HG03097 (cell line): Measurements from ENCODE around the gene BBLN.
"Not testable (repeated sequence)": the region's sequence is repeated elsewhere in the genome, so short reads cannot be mapped to it uniquely, and the experiment has no call there.

Experiments used
- ATAC-seq: cut with Tn5 transposase; IDR thresholded peaks from one replicate; pipeline ENCODE4 v1.9.1; 2021; ENCODE audit not compliant: unreplicated experiment, low FRiP score

The BBLN gene

DNA sequence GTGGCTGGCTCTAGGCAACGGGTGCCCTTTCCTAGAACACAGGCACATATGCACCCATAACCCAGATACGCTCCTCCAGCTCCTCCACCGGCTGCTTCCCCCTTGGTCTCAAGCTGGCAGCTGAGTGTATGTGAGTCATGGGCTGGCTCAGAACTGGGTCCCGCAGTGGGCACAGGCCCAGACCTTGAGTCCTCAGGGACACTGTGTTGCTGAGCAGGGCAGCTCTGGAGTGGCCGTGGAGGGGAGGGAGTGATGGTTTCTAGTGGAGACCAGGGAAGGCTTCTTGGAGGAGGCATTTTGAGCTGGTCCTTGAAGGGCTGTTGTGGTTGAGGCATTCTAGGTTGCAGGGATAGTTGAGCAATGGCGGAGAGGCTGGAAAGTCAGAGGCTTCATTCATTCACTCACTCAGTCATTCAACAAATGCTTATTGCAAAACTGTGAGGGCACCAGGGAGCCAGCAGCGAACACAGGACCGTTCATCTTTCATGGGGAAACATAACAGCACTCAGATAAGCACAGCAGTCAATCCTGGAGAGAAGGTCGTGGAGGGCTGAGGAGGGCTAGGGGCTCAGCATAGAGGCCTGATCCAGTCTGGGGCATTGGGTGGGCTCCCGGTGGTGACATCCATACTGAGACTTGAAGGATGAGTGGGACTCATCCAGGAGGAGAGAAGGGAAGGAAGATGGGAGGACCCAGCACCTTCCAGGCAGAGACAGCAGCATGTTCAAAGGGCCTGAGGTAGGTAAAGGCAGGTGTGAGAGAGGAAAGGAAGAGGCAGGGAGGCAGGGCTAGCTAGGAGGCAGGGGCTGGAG lies 2.4 kb downstream of the BBLN start:
- no peak for ATAC-seq

DNA sequence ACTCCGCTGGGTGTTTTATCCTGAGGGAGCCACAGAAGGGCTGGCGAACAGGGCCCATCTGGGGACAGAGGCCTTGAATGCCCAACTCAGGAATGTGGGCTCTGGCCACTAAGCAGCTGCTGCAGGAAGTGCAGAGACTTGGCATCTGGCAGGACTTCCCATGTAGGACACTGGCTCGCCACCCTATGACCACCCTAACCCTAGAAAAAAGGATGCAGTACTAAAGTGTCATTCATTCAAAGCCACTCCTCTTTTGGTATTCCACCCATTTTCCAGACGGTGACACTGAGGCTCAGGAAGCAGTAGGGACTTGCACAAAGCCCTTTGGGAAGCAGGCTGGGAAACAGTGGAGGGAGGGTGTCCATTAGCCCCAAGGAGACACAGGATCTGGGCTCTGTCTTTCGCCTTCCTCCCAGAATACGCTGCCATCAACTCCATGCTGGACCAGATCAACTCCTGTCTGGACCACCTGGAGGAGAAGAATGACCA lies 3.0 kb downstream of the BBLN start:
- no peak for ATAC-seq

DNA sequence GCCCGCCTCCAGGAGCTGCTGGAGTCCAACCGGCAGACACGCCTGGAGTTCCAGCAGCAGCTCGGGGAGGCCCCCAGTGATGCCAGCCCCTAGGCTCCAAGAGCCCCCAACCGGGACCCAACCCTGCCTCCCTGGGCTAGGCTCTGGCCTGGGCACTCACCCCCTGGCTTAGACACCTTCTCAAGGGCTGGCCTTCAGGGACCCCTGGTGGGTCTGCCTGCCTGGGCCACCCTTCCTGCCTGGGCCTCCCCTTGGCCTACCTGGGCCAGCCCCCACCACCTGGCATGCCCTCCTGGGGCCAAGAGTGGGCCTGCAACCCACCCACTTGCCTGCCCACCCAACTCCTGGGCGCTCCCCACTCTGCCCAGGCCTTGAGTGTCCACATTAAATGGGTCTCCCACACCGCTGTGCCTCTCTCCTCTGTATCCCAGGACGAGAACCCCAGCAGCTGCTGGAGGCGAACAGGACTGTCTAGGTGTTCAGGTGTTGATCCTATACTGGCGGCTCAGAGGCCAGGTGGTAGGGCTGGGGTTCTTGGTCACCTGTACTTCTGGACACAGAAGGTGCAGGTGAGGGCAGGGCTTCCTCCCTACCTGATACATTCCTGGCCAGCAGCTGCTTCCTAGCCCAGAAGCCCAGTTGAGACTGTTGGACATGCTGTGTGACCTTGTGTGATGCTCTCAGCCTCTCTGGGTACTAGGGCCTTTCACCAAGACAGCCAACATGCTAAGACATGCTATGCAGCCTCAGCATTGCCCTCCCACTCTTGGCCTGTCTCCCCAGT lies 3.6 kb downstream of the BBLN start:
- ATAC-seq: no peak

DNA sequence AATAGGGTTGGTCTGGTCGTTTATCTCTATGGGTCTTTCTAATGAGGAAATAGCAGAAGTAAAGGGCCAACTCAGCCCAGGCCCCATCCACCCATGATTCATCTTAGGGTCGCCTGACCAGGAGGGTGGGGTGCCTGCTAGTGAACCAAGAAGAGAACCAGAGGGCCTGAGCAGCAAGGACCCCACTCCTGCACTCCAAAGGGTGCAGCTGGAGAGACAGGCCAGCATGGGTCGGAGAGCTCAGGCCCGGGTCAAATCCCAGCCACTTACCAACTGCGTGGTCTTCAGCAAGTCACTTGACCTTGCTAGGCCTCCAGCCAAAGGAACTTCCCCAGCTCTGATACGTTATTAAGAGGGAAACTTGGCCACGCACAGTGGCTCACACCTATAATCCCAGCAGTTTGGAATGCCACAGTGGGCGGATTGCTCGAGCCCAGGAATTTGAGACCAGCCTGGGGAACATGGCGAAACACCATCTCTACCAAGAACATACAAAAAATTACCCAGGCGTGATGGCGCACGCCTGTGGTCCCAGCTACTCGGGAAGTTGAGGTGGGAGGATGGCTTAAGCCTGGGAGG lies 4.3 kb downstream of the BBLN start:
- no peak for ATAC-seq

DNA sequence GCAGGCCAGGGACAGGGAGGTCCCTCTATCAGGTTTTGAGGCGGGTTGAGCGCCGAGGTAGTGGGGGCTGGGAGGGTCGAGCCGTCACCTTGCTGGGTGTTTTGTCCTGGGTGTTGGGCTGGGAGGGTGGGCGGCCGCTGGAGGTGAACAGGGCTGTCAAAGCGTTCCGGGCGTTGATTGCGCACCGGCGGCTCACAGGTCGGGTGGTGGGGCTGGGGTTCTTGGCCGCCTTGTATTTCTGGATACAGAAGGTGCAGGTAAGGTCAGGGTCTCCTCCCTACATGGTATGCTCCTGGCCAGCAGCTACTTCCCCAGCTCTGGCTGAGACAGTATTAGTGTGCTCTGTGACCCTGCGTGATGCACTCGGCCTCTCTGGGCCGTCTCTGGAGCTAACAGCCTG lies 6.1 kb downstream of the BBLN start:
- ATAC-seq: no peak

DNA sequence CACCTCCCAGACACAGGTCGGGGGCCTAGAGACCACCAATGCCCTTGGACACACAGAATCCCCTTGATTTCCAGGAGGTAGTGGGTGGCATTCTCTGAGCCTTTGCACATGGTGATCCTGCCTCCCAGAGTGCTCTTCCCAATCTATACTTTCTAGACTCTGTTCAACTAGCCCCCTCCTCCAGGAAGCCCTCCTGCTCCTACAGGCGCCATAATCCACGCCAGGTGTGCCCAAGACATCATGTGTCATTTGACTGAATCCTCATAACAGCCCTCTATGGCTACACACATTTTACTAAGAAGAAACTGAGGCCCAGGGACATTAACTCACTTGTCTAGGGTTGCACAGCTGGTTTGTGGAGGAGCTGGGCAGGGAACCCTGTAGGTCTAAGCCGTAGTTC lies 7.1 kb downstream of the BBLN start:
- ATAC-seq: no peak

DNA sequence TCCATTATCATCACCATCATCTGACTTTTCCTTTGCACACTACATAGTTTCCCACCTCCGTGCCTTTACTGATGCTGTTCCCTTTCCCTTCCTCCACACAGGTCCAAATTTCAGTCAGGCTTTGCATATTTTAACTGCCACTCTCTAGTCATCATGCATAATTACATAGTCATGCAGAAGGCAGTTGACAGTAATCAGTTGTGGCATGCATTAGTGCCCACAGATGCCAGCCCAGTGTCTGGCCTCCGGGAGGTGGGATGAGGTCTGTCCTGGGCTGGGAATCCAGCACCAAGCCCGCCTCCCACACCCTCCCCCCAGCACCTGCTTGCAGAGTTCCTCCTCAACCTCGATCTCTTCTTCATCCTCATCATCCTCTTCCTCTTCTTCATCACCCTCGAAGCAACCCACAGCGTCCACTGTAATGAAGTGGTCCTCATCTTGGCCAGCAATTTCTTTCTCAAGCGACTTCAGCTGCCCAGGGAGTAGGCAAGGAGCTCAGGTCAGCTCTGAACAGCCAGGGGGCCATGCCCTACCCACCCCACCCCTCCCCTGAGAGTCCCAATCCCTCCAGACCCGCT lies 8.8 kb downstream of the BBLN start:
- ATAC-seq: no peak

DNA sequence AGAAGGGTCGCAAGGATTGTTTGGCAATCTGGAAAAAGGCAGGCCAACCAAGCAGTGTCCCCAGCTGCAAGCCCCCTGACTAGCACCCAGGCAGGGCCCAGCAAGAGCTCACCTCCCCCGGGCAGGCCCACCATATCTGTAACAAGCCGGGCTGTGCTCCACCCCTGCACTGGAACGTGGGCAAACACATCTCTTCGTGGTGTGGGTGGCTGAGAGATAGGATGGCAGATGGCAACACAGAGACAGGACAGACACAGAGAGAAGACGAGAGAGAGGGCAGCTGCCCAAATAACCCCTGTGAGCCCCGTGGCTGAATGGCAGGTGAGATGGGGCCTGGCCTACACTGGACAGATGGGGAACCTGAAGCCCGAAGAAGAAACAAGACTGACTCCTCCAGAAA lies 9.4 kb downstream of the BBLN start:
- ATAC-seq: no peak

DNA sequence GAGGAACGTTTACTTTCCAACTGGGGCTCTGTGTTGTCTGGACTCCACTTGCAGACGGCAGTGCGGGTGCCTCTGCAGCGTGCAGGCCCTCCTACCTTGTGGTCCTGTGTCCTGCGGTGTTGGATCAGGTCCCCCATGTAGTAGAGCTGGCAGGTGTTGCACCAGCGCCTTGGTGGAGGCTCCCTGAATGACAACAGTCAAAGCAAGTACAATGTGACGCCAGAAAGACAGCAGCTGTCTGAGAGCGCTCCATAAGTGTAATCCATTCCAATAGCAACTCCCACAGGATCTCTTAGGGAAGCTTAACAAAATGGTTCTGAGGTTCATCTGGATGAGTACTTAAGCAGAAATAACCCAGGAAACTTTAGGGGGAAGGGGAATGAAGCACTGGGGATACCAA lies 9.9 kb downstream of the BBLN start:
- no peak for ATAC-seq

DNA sequence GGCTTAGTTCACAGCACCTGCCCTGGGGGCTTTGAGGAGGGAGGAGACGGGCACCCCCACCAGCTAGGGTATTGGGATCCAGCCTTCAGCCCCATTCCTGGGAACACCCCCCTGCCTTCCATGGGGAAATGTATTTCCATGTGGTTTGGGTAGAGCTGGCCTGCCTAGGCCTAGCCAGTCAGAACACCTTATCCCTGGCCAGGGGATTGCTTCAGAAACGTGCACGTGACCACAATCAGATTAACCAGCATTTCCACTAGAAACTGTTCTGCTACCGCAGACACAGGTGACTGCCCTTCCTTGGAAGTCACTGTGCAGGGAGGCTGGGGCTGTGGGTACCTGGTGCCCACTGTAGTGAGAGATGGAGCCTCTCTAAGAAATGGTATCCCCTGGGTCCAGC lies 14.0 kb downstream of the BBLN start:
- ATAC-seq: no peak

DNA sequence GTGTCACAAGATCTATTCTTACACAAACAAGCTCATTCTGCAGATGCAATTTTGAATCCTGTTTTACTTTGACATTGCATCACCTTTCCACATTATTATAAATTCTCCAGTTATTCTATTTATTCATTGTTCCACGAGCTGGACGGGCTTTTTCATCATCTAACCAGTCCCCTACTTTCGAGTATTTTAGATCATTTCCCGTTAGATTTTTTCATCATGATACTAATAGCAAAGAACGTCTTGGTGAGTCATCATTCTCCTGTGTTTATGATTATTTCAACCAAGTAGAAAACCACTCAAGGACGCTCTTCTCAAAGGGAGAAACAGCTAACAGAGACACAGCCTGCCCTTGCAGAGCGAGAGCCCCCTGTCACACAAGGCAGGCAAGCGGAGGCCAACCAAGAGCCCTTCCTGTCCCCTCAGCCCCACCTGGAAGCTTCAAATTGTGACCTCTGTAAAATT lies 15.1 kb downstream of the BBLN start:
- ATAC-seq: no peak

DNA sequence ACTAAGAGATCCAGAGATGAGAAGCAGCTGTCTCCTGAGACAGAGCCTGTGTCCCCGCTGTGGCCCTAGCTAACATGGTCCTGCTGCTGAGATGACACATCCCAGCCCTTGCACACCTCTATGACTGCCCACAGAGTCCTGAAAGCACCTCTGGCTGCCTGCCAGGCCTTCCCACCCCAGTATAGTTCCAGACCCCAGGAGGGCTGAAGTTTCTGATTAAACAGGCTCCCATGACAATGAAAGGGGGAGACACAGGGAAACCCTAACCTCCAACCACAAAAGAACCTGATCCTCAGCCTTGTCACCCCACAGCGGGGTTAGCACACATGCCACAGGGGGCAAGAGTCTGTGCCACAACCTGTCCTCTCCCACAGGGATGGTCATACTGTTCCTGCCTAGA lies 15.7 kb downstream of the BBLN start:
- no peak for ATAC-seq

DNA sequence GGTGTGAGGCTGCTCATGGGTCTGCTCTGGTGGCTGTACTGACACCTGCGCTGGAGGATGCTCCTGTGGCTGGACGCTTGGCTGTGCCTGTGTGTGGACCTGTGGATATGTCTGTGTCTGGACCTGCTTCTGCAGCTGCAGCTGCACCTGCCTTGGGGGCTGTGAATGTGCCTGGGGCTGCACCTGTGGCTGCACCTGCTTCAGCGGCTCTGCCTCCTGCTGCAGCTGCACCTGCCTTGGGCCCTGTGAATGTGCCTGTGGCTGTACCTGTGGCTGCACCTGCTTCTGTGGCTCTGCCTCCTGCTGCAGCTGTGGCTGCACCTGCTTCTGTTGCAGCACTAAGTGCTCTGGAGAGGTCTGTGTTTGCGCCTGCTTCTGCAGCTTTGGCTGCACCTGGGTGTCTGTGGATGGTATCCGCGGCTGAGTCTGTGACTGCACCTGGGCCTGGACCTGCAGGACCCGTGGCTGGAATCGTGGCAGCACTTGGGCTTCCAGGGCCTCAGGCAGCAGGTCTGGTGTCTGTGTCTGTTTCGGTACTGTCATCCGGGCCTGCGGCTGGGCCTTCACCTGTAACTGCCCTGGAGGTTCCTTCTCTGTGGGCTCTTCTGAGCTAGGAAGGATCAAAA lies 18.9 kb downstream of the BBLN start:
- ATAC-seq: no peak

DNA sequence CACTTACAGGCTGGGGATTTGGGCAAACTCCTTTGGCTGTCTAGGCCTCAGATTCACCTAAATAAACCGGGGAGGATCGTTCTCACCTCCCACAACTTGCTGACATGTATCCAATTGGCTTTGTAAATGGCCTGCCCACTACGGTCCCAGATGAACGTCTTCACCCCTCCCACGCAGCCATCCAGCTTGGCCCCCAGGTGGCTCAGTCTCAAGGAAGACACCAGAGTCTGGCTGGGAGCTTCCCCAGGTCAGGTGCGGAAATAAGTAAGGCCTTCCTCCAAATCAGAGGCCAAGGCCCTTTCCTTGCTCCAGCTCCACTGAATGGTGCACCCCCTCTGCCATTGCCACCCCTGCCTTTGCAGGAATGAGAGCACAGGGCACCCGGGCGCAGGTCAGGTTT lies 19.9 kb downstream of the BBLN start:
- ATAC-seq: no peak

DNA sequence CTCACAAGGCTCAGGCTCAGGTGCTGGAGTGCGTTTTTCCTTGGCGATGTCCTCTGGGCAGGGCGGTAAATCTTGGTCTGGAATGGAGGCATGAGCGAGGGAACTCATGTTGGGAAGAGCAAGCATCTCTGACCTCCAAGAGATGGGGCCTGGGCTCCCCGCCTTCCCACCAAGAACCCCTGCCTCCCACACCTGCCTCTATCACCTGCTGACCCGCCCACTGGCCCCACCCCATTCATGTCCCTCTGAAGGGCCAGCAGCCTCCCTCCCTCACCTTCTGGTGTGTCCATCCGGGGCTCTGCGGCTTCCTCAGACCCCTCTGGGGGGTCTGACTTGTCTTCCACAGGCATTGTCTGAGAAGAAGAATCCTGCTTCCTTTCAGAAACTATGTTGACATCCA lies 20.4 kb downstream of the BBLN start:
- no peak for ATAC-seq

DNA sequence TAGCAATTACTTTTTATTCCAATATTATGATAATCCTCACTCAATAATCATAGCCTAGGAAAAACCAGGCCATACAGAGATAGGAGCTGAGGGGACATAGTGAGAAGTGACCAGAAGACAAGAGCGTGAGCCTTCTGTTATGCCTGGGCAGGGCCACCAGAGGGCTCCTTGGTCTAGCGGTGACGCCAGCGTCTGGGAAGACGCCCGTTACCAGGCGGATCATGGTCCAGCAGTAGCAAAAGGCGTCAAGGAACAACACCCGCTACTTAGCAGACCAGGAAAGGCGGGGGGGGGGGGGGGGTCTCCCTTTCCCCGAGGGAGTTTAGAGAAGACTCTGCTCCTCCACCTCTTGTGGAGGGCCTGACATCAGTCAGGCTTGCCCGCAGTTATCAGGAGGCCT lies 21.4 kb downstream of the BBLN start:
- ATAC-seq: not testable (repeated sequence)

DNA sequence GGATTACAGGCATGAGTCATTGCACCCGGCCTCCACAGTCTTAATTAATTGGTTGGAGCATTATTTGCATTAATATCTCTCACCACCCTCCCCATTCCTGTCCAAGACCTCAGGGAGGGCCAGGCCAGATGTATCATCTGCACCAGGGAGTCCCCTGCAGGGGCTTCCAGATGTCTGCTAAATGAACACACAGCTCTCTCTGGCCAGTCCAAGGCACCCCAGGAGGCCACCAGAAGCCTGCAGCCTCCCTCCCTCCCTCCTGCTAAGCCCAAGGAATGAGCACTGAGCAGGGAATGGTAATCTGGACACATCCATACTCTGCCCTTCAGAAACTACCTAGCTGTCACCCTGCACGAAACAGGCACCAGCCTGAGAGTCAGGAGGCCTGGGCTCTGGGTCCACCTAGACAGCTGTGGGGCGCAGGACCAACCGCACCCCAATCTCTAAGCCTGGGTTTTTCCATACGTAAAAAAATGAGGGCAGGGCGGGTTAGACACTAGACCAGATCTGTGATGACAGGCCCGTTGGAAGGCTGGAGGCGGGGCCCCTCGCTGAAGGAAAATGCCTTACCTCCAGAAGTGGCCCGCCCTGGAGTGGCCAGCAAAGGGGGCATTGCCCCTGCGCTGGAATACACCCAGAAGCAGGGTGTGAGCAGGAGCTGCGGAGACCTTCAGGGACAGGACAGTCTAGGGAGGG lies 23.0 kb downstream of the BBLN start:
- ATAC-seq: no peak

DNA sequence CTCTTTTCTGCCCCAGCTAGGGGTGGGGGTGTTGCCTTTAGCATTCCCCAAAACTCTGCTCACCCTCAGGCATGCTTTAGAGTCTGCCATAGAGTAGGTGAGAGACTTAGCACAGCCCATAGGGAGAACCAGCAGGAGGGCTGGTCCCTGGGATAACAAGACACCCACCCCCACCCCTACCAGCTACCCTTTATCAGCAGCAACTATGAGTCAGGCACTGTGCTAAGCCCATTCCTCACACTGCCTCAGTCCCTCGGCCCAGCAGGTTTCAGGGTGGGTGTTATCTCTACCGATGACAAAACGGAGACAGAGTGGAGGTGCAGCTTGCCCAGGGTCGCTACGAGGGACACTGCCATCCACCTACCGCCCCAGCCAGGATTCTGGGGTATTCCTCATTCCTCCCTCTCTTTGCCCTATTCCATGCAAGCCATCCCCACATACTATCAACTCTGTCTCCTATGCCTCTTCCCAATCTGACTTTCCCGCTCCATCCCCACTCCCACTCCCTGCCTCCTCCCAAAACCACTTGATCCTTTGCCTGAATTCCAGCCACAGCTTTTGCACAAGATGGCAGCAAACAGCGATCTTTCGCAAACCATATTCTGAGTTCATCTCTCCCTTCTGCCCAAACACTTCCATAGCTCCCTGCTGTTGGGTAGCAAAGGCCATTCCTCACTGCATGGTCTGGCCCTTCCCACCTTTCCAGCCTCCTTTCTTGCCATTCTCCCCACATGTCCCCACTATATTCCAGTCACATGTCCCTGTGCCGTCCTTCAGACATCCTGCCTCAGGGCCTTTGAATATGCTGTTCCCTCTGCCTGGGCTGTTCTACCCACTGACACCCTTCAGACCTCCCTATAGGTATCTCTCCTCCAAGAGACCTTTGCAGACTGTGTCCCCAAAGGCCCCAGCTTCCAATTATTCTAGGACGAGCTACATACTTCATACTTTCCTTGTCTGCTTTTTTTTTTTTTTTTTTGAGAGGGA lies 26.2 kb downstream of the BBLN start:
- ATAC-seq: no peak

DNA sequence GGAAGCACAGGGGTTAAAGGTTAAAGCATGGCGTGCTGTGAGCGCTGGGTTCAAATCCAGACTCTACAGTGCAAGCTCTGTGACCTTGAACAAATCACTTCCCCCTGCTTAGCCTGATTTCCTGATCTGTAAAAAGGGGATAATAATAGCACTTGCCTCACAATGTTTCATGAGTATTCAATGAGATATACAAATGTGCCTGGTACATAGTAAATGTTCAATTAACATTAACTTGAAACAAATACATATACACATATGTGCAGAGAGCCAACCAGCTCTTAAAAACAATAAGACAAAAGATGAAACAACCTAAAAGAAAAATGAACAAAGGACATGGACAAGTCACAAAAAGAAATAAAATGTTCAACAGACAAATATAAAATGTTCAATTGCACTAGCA lies 27.3 kb downstream of the BBLN start:
- no peak for ATAC-seq
